GM12878 (cell line): ENCODE measurements around the gene ADGRD1. TPM values are rescaled to one million over a fixed set of nuclear protein-coding genes. Genes with fewer than 3 reads are reported as not detected.

ENCODE experiments used
- ATAC-seq: fragments of 200-7000 bp; cut with Tn5 transposase; 3 replicates; pipeline ENCODE4 v1.9.1; 2020; ENCODE audit warnings: mild to moderate bottlenecking, moderate library complexity
- BruUV-seq: library from RNA; stranded (reverse); fragments of 400-500 nt; replicated peaks from 2 replicates; lab custom pipeline; 2021; lab: Mats Ljungman, UMichigan
- CTCF ChIA-PET: fragments of 300-600 bp; sonication (Branson Sonifier 250); formaldehyde crosslinking; extraction: SDS; loops from one replicate; lab custom pipeline; 2021; ENCODE audit warnings: inconsistent platforms; lab: Yijun Ruan, JAX
- POLR2A ChIA-PET: fragments of 350-600 bp; formaldehyde crosslinking; extraction: SDS; loops from one replicate; lab custom pipeline; 2021; ENCODE audit warnings: inconsistent platforms; lab: Charles Lee
- RAD21 ChIA-PET: fragments of 300-600 bp; sonication (Branson Sonifier 250); formaldehyde crosslinking; loops from one replicate; lab custom pipeline; 2023; ENCODE audit warnings: antibody characterized with exemption; ENCODE audit not compliant: unreplicated experiment; lab: Charles Lee
- SMC1A ChIA-PET: fragments of 300-600 bp; sonication (Branson Sonifier 250); formaldehyde crosslinking; loops from one replicate; lab custom pipeline; 2023; ENCODE audit not compliant: unreplicated experiment, uncharacterized antibody; lab: Charles Lee
- DNase-seq: peaks from one replicate; pipeline ENCODE4 v3.0.0-alpha.2; 2011; ENCODE audit warnings: low read depth, low spot score
- FAIRE-seq: peaks from 3 replicates; lab custom pipeline; 2011; peaks lifted over from hg19 to GRCh38; lab: Jason Lieb, UNC
- H2AFZ ChIP-seq: 2 replicates; pipeline ENCODE4 v1.6.0; 2011; ENCODE audit warnings: low read depth, low read length, control low read depth; ENCODE audit not compliant: control insufficient read depth
- H3K27ac ChIP-seq: 2 replicates; pipeline ENCODE4 v1.5.1; 2011; ENCODE audit warnings: control low read depth; ENCODE audit not compliant: control insufficient read depth, insufficient read depth
- H3K27me3 ChIP-seq, 2 experiments: replicated peaks in 1 of 2; 2 replicates each; pipeline versions ENCODE4 v1.6.0 to v1.6.1; 2011; ENCODE audit warnings: low read length in 1 of 2; ENCODE audit not compliant: control insufficient read depth in 2 of 2, insufficient read depth in 2 of 2
- H3K36me3 ChIP-seq, 2 experiments: 2 replicates each; pipeline ENCODE4 v1.5.1; 2011; ENCODE audit warnings: low read length in 1 of 2; ENCODE audit not compliant: control insufficient read depth in 2 of 2, insufficient read depth in 2 of 2
- H3K4me1 ChIP-seq: 2 replicates; pipeline ENCODE4 v1.6.1; 2011; ENCODE audit warnings: mild to moderate bottlenecking, low read length, moderate library complexity, mixed read lengths; ENCODE audit not compliant: control insufficient read depth, insufficient read depth
- H3K4me2 ChIP-seq: 2 replicates; pipeline ENCODE4 v1.6.0; 2011; ENCODE audit warnings: control low read depth; ENCODE audit not compliant: control insufficient read depth, insufficient read depth
- H3K4me3 ChIP-seq: fragments of 200-600 bp; sonication (generic); 2 replicates; pipeline ENCODE4 v1.5.1; 2016
- H3K79me2 ChIP-seq: 2 replicates; pipeline ENCODE4 v1.6.0; 2011; ENCODE audit warnings: low read length; ENCODE audit not compliant: control insufficient read depth, insufficient read depth
- H3K9ac ChIP-seq: 2 replicates; pipeline ENCODE4 v1.8.0; 2011; ENCODE audit warnings: low read length, control low read depth, mixed read lengths; ENCODE audit not compliant: control insufficient read depth, insufficient read depth
- H3K9me3 ChIP-seq: replicated peaks from 3 replicates; pipeline ENCODE4 v1.5.1; 2011; ENCODE audit warnings: mild to moderate bottlenecking, low read length; ENCODE audit not compliant: control insufficient read depth, insufficient read depth
- H4K20me1 ChIP-seq: 2 replicates; pipeline ENCODE4 v1.6.0; 2011; ENCODE audit not compliant: control insufficient read depth, insufficient read depth
- ELK1 ChIP-seq: IDR thresholded peaks from 2 replicates; pipeline ENCODE4 v1.6.1; 2012; ENCODE audit warnings: low read depth, low read length, improper control_type of control experiment
- SIX5 ChIP-seq: IDR thresholded peaks from 2 replicates; pipeline ENCODE4 v1.6.1; 2011; ENCODE audit warnings: mild to moderate bottlenecking, low read depth, low read length, moderate library complexity; ENCODE audit not compliant: severe bottlenecking
- TCF7 ChIP-seq: IDR thresholded peaks from 2 replicates; pipeline ENCODE4 v1.6.1; 2014; ENCODE audit warnings: antibody characterized with exemption, borderline replicate concordance
- ZBTB33 ChIP-seq: fragments of 450-650 bp; IDR thresholded peaks from 2 replicates; pipeline ENCODE4 v1.6.1; 2017; ENCODE audit warnings: mild to moderate bottlenecking
- WGBS: methylation state at CpG from one replicate; pipeline ENCODE4 v1.1.6; 2016; ENCODE audit warnings: low lambda C conversion rate; ENCODE audit not compliant: insufficient replicate concordance, insufficient coverage; ENCODE audit errors: missing lambda C conversion rate; 5-methylcytosine and 5-hydroxymethylcytosine counted together
- in situ Hi-C: fragments of 300-500 bp; cut with MboI; formaldehyde crosslinking; loops from 9 replicates; pipeline ENCODE4 v1.14.3; 2018; ENCODE audit warnings: mixed read lengths
- intact Hi-C: fragments of 100-400 bp; cut with micrococcal nuclease; formaldehyde crosslinking; loops from one replicate; pipeline ENCODE4 v1.14.2; 2022; ENCODE audit not compliant: unreplicated experiment
- polyA plus RNA-seq, 11 experiments: library from polyadenylated mRNA; depleted of rRNA in 4 of 11; unstranded in 6 of 11; stranded (reverse) in 5 of 11; fragments of >200 nt; fragmentation: Nextera tagmentation in 4 of 11; fragmentation: Illumina TruSeq in 1 of 11; extraction: Ambion mirVana in 4 of 11; extraction: Trizol in 1 of 11; gene quantifications; 1 replicate in 1 of 11; 2 replicates in 10 of 11; pipeline versions ENCODE4 v1.2.1 to v1.2.3, GENCODE V29; 2011 to 2016; ENCODE audit warnings: inconsistent platforms in 2 of 11, missing spikeins in 2 of 11, low read depth in 1 of 11
- total RNA-seq, 4 experiments: library from RNA; depleted of rRNA in 3 of 4; stranded (reverse); fragments of >200 nt in 3 of 4; fragmentation: Illumina TruSeq in 1 of 4; extraction: Trizol in 1 of 4; gene quantifications; 2 replicates each; pipeline versions ENCODE4 v1.2.1 to v1.2.3, GENCODE V29; 2013 to 2021
- TF ChIP-seq, protein P1 (sequence below), 3 experiments: IDR thresholded peaks in 2 of 3; conservative IDR thresholded peaks in 1 of 3; 2 replicates each; pipeline ENCODE4 v1.5.1; 2011; ENCODE audit warnings: low read depth in 3 of 3, low read length in 3 of 3, mild to moderate bottlenecking in 3 of 3, control low read depth in 2 of 3, moderate library complexity in 2 of 3, inconsistent platforms in 1 of 3, mixed read lengths in 1 of 3; ENCODE audit not compliant: control insufficient read depth in 2 of 3, insufficient read depth in 1 of 3; ENCODE audit errors: extremely low read depth in 1 of 3

Gene ADGRD1
- total and polyA plus RNA-seq, 10 of the 15 experiments (the other 5 are each of a cell fraction or from before 2014, with no cell fraction given): 0.15 to 12.7 (median 1.2) TPM

GRCh38 chr12:130925666-130926015 lies 28.1 kb upstream of the ADGRD1 start:
- WGBS: 62% methylated on average over 7 of the region's 7 CpGs
- BruUV-seq: no TSS peak
- no peak overlapping the region for H3K9ac ChIP-seq
- RAD21 ChIA-PET: no interaction called here
- intact Hi-C loops (no loop called here), in situ Hi-C loops (no loop called here)
- H3K27me3 ChIP-seq: peaks cover 0 to 1% of the 10 kb centered on the region in 2 experiments; a peak in 1 of 4 replicates
- POLR2A ChIA-PET: no interaction called here
- CTCF ChIA-PET: no interaction called here
- H2AFZ ChIP-seq: no peak overlapping the region
- H3K36me3 ChIP-seq: no peaks in the 10 kb centered on the region
- no peak overlapping the region for H3K4me3 ChIP-seq
- ATAC-seq (no peak), FAIRE-seq (no peak), DNase-seq (no peak)
- H3K4me2 ChIP-seq: no peak overlapping the region
- H3K27ac ChIP-seq: no peak overlapping the region
- SMC1A ChIA-PET: no interaction called here
- H3K9me3 ChIP-seq: no peaks in the 10 kb centered on the region; the same call in 2 of the 3 replicates
- no peaks in the 10 kb centered on the region for H3K4me1 ChIP-seq
- H4K20me1 ChIP-seq: no peaks in the 10 kb centered on the region
- no peaks in the 10 kb centered on the region for H3K79me2 ChIP-seq
- no peak for TF ChIP-seq ZBTB33
- TF ChIP-seq, protein P1, sequence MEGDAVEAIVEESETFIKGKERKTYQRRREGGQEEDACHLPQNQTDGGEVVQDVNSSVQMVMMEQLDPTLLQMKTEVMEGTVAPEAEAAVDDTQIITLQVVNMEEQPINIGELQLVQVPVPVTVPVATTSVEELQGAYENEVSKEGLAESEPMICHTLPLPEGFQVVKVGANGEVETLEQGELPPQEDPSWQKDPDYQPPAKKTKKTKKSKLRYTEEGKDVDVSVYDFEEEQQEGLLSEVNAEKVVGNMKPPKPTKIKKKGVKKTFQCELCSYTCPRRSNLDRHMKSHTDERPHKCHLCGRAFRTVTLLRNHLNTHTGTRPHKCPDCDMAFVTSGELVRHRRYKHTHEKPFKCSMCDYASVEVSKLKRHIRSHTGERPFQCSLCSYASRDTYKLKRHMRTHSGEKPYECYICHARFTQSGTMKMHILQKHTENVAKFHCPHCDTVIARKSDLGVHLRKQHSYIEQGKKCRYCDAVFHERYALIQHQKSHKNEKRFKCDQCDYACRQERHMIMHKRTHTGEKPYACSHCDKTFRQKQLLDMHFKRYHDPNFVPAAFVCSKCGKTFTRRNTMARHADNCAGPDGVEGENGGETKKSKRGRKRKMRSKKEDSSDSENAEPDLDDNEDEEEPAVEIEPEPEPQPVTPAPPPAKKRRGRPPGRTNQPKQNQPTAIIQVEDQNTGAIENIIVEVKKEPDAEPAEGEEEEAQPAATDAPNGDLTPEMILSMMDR (IDR thresholded peaks at IDR 0.05 in 2 of 3, conservative IDR thresholded peaks at IDR 0.05 in 1 of 3; ENCODE audit: control insufficient read depth in 2 of 3, extremely low read depth in 1 of 3, insufficient read depth in 1 of 3, low read depth in 3 of 3, low read length in 3 of 3): no peak
- TF ChIP-seq ELK1: no peak
- no peak for TF ChIP-seq SIX5
- no peak for TF ChIP-seq TCF7
